ENCODE data around the gene ATP11B. TPM values are rescaled to one million over a fixed set of nuclear protein-coding genes. Genes with fewer than 3 reads are reported as not detected.
A peak's percentile ranks its signal among the peaks of the same experiment; 100 is the strongest.
"Not testable (repeated sequence)": the region's sequence is repeated elsewhere in the genome, so short reads cannot be mapped to it uniquely, and the experiment has no call there.

The ATP11B gene
- total RNA-seq, 2 donors from 2014 or later, result 28.9 to 36.2 TPM

- Histone ChIP-seq H3K9me3 (no peaks in the 10 kb centered on the region), H3K4me3 (no peak overlapping the region), H3K27me3 (no peaks in the 10 kb centered on the region), H3K36me3 (no peaks in the 10 kb centered on the region), H3K4me1 (peaks cover 0 to 20% of the 10 kb centered on the region in 2 donors), H3K27ac (peak overlapping the region; percentile 93 to 95)
- DNase-seq (ENCODE audit: low spot score), result no peak
- no peak for TF ChIP-seq CTCF (IDR thresholded peaks at IDR 0.05)
Observed at GRCh38 chr3:182795389-182795782, 2.1 kb downstream of the ATP11B start.

- H3K27ac ChIP-seq, result no peak overlapping the region
Observed at GRCh38 chr3:182796310-182796709, 3.0 kb downstream of the ATP11B start.

GRCh38 chr3:182797876-182798275, 4.6 kb downstream of the ATP11B start:
- DNase-seq (ENCODE audit: low spot score), result no peak
- Histone ChIP-seq H3K9me3 (no peaks in the 10 kb centered on the region), H3K27ac (no peak overlapping the region), H3K4me1 (peaks cover 0 to 25% of the 10 kb centered on the region in 2 donors), H3K36me3 (no peaks in the 10 kb centered on the region), H3K27me3 (no peaks in the 10 kb centered on the region), H3K4me3 (no peak overlapping the region)
- no peak for TF ChIP-seq CTCF (IDR thresholded peaks at IDR 0.05)

More at GRCh38 chr3:182796310-182796709, 3.0 kb downstream of the ATP11B start:
- Histone ChIP-seq H3K36me3 (no peaks in the 10 kb centered on the region), H3K4me3 (no peak overlapping the region), H3K9me3 (no peaks in the 10 kb centered on the region), H3K27me3 (no peaks in the 10 kb centered on the region), H3K4me1 (peaks cover 0 to 20% of the 10 kb centered on the region in 2 donors)
- no peak for DNase-seq (ENCODE audit: low spot score)
- no peak for TF ChIP-seq CTCF (IDR thresholded peaks at IDR 0.05)

GRCh38 chr3:182799143-182799542, 5.8 kb downstream of the ATP11B start:
- not testable (repeated sequence) for H3K4me3 ChIP-seq; H3K36me3 ChIP-seq; H3K27me3 ChIP-seq; H3K27ac ChIP-seq; DNase-seq (ENCODE audit: low spot score); H3K9me3 ChIP-seq
- H3K4me1 ChIP-seq, result peaks cover 0 to 25% of the 10 kb centered on the region in 2 donors

GRCh38 chr3:182800508-182800907, 7.2 kb downstream of the ATP11B start:
- no peaks in the 10 kb centered on the region for H3K27me3 ChIP-seq
- no peak for DNase-seq (ENCODE audit: low spot score)
- H3K4me3 ChIP-seq, result no peak overlapping the region
- H3K27ac ChIP-seq, result no peak overlapping the region
- no peak for TF ChIP-seq CTCF (IDR thresholded peaks at IDR 0.05)
- H3K4me1 ChIP-seq, result peaks cover 0 to 18% of the 10 kb centered on the region in 2 donors
- no peaks in the 10 kb centered on the region for H3K9me3 ChIP-seq
- H3K36me3 ChIP-seq, result no peaks in the 10 kb centered on the region

GRCh38 chr3:182802413-182803390, 9.4 kb downstream of the ATP11B start:
- H3K4me1 ChIP-seq, result peaks cover 0 to 23% of the 10 kb centered on the region in 2 donors
- H3K4me3 ChIP-seq, result no peak overlapping the region
- no peaks in the 10 kb centered on the region for H3K27me3 ChIP-seq
- TF ChIP-seq CTCF (IDR thresholded peaks at IDR 0.05), result no peak
- no peaks in the 10 kb centered on the region for H3K36me3 ChIP-seq
- DNase-seq (ENCODE audit: low spot score), result no peak
- no peak overlapping the region for H3K27ac ChIP-seq
- no peaks in the 10 kb centered on the region for H3K9me3 ChIP-seq
